ENCODE data around the gene DYSF. TPM values are rescaled to one million over a fixed set of nuclear protein-coding genes. Genes with fewer than 3 reads are reported as not detected.

Gene DYSF
- total RNA-seq, 4 donors from 2014 or later, result 4.2 to 12.0 (median 5.9) TPM

DNA sequence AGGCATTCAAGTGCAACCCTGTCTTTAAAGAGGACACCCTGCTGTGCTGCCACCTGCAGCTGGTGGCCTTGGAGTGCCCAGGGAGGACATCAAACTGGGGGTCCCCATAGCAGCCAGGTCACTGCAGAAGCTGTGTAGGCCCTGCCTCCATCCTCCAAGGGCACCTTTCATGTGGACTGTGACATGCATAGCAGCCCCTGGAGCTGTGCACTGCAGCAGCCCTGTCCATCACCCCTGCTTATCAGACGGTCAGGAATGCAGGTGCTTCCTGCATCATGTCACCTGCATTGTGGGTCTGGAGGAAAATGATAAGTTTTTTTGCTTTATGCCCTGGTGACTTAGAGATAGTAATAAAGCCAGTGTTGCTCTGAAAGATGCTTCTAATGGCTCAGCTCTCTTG lies 155.7 kb downstream of the DYSF start:
- H3K27ac ChIP-seq, result no peak overlapping the region
- WGBS, 2 donors, result 17 to 43% methylated on average over 1 of the region's 1 CpG
- H3K4me1 ChIP-seq, result peaks cover 0 to 19% (median 0%) of the 10 kb centered on the region in 4 donors
- TF ChIP-seq, protein P1, sequence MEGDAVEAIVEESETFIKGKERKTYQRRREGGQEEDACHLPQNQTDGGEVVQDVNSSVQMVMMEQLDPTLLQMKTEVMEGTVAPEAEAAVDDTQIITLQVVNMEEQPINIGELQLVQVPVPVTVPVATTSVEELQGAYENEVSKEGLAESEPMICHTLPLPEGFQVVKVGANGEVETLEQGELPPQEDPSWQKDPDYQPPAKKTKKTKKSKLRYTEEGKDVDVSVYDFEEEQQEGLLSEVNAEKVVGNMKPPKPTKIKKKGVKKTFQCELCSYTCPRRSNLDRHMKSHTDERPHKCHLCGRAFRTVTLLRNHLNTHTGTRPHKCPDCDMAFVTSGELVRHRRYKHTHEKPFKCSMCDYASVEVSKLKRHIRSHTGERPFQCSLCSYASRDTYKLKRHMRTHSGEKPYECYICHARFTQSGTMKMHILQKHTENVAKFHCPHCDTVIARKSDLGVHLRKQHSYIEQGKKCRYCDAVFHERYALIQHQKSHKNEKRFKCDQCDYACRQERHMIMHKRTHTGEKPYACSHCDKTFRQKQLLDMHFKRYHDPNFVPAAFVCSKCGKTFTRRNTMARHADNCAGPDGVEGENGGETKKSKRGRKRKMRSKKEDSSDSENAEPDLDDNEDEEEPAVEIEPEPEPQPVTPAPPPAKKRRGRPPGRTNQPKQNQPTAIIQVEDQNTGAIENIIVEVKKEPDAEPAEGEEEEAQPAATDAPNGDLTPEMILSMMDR (IDR thresholded peaks at IDR 0.05), result no peak
- no peak for TF ChIP-seq EP300 (IDR thresholded peaks at IDR 0.05)
- no peak for TF ChIP-seq POLR2A (IDR thresholded peaks at IDR 0.05)
- DNase-seq (ENCODE audit: low spot score in 2 of 2), result no peak
- H3K27me3 ChIP-seq, result no peaks in the 10 kb centered on the region
- no peaks in the 10 kb centered on the region for H3K36me3 ChIP-seq
- no peak overlapping the region for H3K4me3 ChIP-seq
- H3K9me3 ChIP-seq, result no peaks in the 10 kb centered on the region

DNA sequence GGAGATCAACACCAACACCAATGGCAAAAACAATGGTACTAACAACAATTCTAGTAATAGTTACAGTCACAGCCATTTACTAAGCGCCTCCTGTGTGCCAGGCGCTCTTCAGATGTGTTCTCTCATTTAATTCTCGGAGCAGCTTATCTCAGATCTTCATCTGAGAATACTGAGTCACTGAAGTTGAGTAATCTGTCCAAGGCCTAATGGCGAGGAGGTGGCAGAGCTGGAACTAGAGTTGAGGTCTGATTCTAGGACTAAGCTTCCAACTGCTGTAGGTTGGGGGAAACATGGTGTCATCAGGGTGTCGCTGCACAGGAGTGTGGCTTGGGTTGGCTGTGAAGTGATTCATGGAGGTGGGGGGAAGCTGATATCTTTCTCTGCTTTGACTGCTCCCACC lies 156.1 kb downstream of the DYSF start:
- no peaks in the 10 kb centered on the region for H3K36me3 ChIP-seq
- no peak overlapping the region for H3K4me3 ChIP-seq
- peak in 1 of 2 donors; percentile 6 for DNase-seq (ENCODE audit: low spot score in 2 of 2)
- H3K27me3 ChIP-seq, result no peaks in the 10 kb centered on the region
- TF ChIP-seq POLR2A (IDR thresholded peaks at IDR 0.05), result no peak
- TF ChIP-seq, protein P1 (IDR thresholded peaks at IDR 0.05), result no peak
- TF ChIP-seq EP300 (IDR thresholded peaks at IDR 0.05), result no peak
- WGBS, 2 donors, result 92% methylated on average over 5 of the region's 5 CpGs
- H3K4me1 ChIP-seq, result peaks cover 0 to 16% (median 0%) of the 10 kb centered on the region in 4 donors
- H3K27ac ChIP-seq, result no peak overlapping the region
- H3K9me3 ChIP-seq, result no peaks in the 10 kb centered on the region

DNA sequence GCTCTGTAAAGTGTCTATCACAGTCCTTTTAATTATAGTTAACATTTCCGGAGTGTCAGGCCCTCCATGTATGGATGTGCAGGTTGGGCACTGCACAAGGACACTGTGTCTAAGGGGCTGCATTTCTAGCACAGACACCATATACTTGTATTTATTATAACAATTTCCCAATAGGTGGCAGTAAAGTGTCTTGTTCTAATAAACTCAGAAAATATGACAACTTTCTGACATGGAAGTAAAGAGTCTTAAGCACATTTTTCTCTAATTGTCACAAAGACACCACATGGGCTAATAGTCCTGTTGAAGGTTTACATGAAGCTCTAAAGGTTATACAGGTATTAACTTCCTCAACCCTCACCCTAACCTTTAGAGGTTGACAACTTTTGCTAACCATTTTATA lies 156.6 kb downstream of the DYSF start:
- Histone ChIP-seq H3K27me3 (no peaks in the 10 kb centered on the region), H3K36me3 (no peaks in the 10 kb centered on the region), H3K4me3 (no peak overlapping the region), H3K9me3 (no peaks in the 10 kb centered on the region), H3K27ac (no peak overlapping the region), H3K4me1 (peaks cover 0 to 16% (median 0%) of the 10 kb centered on the region in 4 donors)
- no peak for DNase-seq (ENCODE audit: low spot score in 2 of 2)
- WGBS, 2 donors, result 75 to 100% methylated on average over 1 of the region's 1 CpG
- TF ChIP-seq POLR2A (IDR thresholded peaks at IDR 0.05), result no peak
- TF ChIP-seq, protein P1 (IDR thresholded peaks at IDR 0.05), result peak in 4 of 5 experiments; percentile 13 to 49 (median 38)

DNA sequence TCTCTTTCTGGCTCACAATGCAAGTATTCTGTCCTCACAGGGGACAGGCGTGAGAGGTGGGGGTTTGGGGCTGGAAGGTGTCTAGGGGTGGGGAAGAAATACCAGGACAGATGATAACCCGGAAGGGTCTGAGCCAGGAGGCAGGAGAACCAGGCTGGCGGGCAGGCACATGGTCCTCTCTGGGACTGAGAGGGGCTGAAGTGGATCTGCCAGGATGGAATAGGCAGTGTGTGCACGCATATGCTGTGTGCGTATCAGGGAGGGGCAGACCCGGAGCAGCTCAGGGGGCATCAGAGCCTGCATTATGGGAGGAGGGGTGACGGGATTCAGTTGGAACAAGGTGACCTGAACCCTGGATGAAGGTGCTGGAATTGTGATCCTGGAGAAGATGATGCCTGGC lies 157.3 kb downstream of the DYSF start:
- no peak overlapping the region for H3K4me3 ChIP-seq
- H3K27ac ChIP-seq, result no peak overlapping the region
- 87 to 89% methylated on average over 7 of the region's 7 CpGs for WGBS, 2 donors
- TF ChIP-seq EP300 (IDR thresholded peaks at IDR 0.05), result no peak
- TF ChIP-seq POLR2A (IDR thresholded peaks at IDR 0.05), result no peak
- TF ChIP-seq, protein P1 (IDR thresholded peaks at IDR 0.05), result no peak
- H3K36me3 ChIP-seq, result no peaks in the 10 kb centered on the region
- H3K4me1 ChIP-seq, result peaks cover 0 to 16% (median 0%) of the 10 kb centered on the region in 4 donors
- no peak for DNase-seq (ENCODE audit: low spot score in 2 of 2)
- H3K9me3 ChIP-seq, result no peaks in the 10 kb centered on the region
- H3K27me3 ChIP-seq, result no peaks in the 10 kb centered on the region

DNA sequence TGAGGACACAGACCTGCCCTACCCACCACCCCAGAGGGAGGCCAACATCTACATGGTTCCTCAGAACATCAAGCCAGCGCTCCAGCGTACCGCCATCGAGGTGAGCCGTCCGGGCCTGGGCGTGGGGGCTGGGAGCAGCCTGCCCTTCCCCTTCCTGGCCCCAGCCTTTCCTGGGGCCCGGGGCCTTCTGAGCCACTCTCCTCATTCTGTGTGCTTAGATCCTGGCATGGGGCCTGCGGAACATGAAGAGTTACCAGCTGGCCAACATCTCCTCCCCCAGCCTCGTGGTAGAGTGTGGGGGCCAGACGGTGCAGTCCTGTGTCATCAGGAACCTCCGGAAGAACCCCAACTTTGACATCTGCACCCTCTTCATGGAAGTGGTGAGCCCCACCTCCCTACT lies 157.9 kb downstream of the DYSF start:
- Histone ChIP-seq H3K9me3 (no peaks in the 10 kb centered on the region), H3K4me3 (no peak overlapping the region), H3K27me3 (no peaks in the 10 kb centered on the region), H3K36me3 (no peaks in the 10 kb centered on the region), H3K4me1 (peaks cover 0 to 14% (median 0%) of the 10 kb centered on the region in 4 donors), H3K27ac (no peak overlapping the region)
- TF ChIP-seq EP300 (IDR thresholded peaks at IDR 0.05), result no peak
- TF ChIP-seq, protein P1 (IDR thresholded peaks at IDR 0.05), result no peak
- no peak for TF ChIP-seq POLR2A (IDR thresholded peaks at IDR 0.05)
- DNase-seq (ENCODE audit: low spot score in 2 of 2), result no peak
- 94 to 95% methylated on average over 12 of the region's 12 CpGs for WGBS, 2 donors
